Type B pancreatic cell (in vitro differentiated cells): ENCODE results near the gene KIF1B. TPM values are rescaled to one million over a fixed set of nuclear protein-coding genes. Genes with fewer than 3 reads are reported as not detected.
"Not testable (repeated sequence)": the region's sequence is repeated elsewhere in the genome, so short reads cannot be mapped to it uniquely, and the experiment has no call there.

Experiments
- DNase-seq: peaks from one replicate; pipeline ENCODE4 v3.0.0; 2021; ENCODE audit warnings: mixed read lengths; ENCODE audit not compliant: unreplicated experiment; ENCODE audit errors: extremely low spot score
- H3K27ac Mint-ChIP-seq: 2 replicates; pipeline ENCODE4 v1.8.0; 2021; ENCODE audit warnings: mild to moderate bottlenecking, mixed read lengths
- H3K27me3 Mint-ChIP-seq: 2 replicates; pipeline ENCODE4 v1.8.0; 2021; ENCODE audit warnings: mixed read lengths
- H3K36me3 Mint-ChIP-seq: 2 replicates; pipeline ENCODE4 v1.8.0; 2021; ENCODE audit warnings: mixed read lengths
- H3K4me1 Mint-ChIP-seq: one replicate; pipeline ENCODE4 v1.8.0; 2021; ENCODE audit warnings: mixed read lengths; ENCODE audit not compliant: unreplicated experiment
- H3K4me3 Mint-ChIP-seq: 2 replicates; pipeline ENCODE4 v1.8.0; 2021; ENCODE audit warnings: mild to moderate bottlenecking, mixed read lengths
- H3K9me3 Mint-ChIP-seq: 2 replicates; pipeline ENCODE4 v1.8.0; 2021; ENCODE audit warnings: mixed read lengths
- total RNA-seq: library from RNA; stranded (reverse); gene quantifications from 2 replicates; pipeline ENCODE4 v1.2.1, GENCODE V29; 2021; ENCODE audit warnings: low replicate concordance
- TF ChIP-seq, protein P1 (sequence below): fragments of 200-600 bp; sonication (generic); conservative IDR thresholded peaks from 2 replicates; pipeline ENCODE4 v1.5.0; 2021; ENCODE audit warnings: antibody characterized with exemption, mild to moderate bottlenecking

The KIF1B gene
- total RNA-seq, 1 donor from 2014 or later = 64.3 TPM

DNA sequence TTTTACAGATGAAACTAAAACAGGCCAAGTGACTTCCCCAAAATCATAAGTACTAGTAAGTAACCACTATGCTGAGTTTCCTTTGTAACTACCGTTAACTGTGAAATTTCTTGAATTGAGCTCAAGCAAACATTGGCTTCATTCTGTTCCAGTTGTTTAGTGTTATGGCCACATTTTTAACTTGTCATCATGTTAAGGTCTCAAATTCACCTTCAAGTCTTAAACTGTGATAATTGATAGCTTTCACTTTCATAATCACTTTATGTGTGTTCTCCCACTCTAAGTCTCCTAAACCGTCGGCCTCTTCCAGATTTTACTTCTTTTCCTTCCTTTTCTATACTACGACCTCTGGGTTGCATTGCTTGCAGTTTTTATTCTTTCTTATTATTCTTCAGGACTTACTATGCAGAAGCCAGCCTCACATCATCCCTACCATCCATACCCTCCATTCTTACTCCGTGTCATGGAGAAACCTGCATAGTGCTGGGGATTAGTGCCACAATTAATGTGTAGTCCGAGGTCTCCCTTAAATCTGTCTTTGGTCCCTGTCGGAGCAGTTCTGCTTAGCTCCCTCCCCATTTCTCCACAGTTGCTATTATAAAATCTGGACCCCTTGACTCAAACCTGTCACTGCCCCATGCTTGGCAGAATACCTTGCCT, 5.8 kb downstream of the KIF1B start:
- DNase-seq = no peak
- no peaks in the 10 kb centered on the region for H3K36me3 Mint-ChIP-seq
- H3K9me3 Mint-ChIP-seq = no peaks in the 10 kb centered on the region
- TF ChIP-seq, protein P1, sequence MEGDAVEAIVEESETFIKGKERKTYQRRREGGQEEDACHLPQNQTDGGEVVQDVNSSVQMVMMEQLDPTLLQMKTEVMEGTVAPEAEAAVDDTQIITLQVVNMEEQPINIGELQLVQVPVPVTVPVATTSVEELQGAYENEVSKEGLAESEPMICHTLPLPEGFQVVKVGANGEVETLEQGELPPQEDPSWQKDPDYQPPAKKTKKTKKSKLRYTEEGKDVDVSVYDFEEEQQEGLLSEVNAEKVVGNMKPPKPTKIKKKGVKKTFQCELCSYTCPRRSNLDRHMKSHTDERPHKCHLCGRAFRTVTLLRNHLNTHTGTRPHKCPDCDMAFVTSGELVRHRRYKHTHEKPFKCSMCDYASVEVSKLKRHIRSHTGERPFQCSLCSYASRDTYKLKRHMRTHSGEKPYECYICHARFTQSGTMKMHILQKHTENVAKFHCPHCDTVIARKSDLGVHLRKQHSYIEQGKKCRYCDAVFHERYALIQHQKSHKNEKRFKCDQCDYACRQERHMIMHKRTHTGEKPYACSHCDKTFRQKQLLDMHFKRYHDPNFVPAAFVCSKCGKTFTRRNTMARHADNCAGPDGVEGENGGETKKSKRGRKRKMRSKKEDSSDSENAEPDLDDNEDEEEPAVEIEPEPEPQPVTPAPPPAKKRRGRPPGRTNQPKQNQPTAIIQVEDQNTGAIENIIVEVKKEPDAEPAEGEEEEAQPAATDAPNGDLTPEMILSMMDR = no peak
- H3K4me3 Mint-ChIP-seq = no peak overlapping the region
- peaks cover 40% of the 10 kb centered on the region for H3K4me1 Mint-ChIP-seq
- no peaks in the 10 kb centered on the region for H3K27me3 Mint-ChIP-seq
- peak overlapping the region; percentile 6 for H3K27ac Mint-ChIP-seq

DNA sequence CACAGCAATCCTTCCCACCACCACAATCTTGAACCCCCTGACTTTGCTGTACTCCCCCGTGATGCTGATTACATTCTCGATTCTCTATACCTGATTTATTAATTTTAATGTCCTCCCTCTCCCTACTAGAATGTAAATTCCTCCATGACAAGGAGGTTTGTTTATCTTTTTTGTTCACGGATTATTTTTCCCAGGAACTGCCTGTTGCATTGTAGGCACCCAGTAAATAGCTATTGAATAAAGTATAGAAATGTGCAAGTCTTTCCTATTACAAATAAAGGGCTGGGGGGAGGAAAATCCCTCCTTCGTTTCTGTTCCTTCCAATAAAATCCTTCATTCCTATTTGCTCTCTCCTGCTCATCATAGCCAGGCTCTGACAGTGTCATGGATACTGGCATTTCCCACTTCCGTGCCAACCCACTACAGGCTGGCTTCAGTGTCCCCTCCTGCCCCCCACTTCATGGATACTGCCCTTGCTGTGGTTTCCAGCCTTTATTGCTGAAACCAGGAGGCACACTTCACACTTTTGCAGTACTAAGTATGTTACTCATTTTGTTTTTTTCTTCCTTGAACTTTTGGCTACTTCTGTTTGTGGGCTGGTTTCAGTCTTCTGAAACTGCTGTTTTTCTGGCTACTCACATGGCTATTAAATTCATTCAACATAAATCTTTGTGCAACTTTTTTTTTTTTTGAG, 7.5 kb downstream of the KIF1B start:
- Mint-ChIP-seq H3K36me3 (no peaks in the 10 kb centered on the region), H3K27ac (peak overlapping the region; percentile 40), H3K9me3 (no peaks in the 10 kb centered on the region), H3K27me3 (no peaks in the 10 kb centered on the region), H3K4me3 (no peak overlapping the region), H3K4me1 (peaks cover 30% of the 10 kb centered on the region)
- DNase-seq = no peak
- TF ChIP-seq, protein P1 = no peak

DNA sequence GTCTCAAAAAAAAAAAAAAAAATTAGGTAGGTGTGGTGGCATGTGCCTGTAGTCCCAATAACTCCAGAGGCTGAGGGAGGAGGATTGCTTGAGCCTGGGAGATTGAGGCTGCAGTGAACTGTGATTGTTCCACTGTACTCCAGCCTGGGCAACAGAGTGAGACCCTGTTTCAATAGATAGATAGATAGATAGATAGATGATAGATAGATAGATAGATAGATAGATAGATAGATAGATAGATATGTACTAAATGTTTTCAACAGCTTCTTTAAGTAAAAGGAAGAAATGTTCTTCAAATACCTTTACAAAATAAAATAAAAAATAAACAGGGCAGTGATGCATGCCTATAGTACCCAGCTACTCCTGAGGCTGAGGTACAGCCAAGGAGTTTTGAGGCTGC, 9.8 kb downstream of the KIF1B start:
- no peaks in the 10 kb centered on the region for H3K9me3 Mint-ChIP-seq
- H3K27ac Mint-ChIP-seq = no peak overlapping the region
- H3K27me3 Mint-ChIP-seq = no peaks in the 10 kb centered on the region
- H3K4me3 Mint-ChIP-seq = no peak overlapping the region
- no peaks in the 10 kb centered on the region for H3K36me3 Mint-ChIP-seq
- TF ChIP-seq, protein P1 = no peak
- no peak for DNase-seq
- H3K4me1 Mint-ChIP-seq = peaks cover 20% of the 10 kb centered on the region

DNA sequence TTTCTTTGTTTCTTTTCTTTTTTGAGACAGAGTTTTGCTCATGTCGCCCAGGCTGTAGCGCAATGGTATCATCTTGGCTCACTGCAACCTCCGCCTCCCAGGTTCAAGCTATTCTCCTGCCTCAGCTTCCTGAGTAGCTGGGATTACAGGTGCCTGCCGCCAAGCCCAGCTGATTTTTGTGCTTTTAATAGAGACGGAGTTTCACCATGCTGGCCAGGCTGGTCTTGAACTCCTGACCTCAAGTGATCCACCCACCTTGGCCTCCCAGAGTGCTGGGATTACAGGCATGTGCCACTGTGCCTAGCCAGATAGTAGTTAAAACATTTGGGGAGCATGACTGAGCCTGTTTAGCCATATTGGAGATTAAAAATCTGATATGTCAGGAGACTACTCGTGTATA, 10.3 kb downstream of the KIF1B start:
- not testable (repeated sequence) for H3K27me3 Mint-ChIP-seq, H3K9me3 Mint-ChIP-seq, H3K4me3 Mint-ChIP-seq, DNase-seq, H3K36me3 Mint-ChIP-seq, H3K27ac Mint-ChIP-seq
- H3K4me1 Mint-ChIP-seq = peaks cover 24% of the 10 kb centered on the region

DNA sequence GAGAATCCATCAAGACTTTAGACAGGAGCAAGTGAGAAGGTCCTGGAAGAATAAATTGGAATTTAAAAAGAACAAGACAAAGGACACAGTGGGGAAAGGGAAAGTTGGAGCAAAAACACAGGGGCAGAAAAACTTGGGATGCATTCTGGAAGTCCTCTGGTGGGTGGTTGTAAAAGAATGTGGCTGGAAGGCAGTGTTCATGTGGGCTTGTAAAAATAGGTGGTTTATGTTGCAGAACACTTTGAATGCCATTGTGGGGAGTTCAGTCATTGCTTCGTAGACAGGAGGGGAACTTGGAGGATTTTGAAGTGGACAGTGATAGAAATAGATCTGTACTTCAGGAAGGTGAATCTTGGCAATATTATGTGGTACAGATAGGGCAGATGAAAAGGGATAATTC, 15.2 kb downstream of the KIF1B start:
- H3K9me3 Mint-ChIP-seq = no peaks in the 10 kb centered on the region
- TF ChIP-seq, protein P1 = no peak
- no peak for DNase-seq
- no peak overlapping the region for H3K4me3 Mint-ChIP-seq
- no peak overlapping the region for H3K27ac Mint-ChIP-seq
- H3K36me3 Mint-ChIP-seq = peaks cover 3% of the 10 kb centered on the region
- H3K4me1 Mint-ChIP-seq = peaks cover 8% of the 10 kb centered on the region
- H3K27me3 Mint-ChIP-seq = no peaks in the 10 kb centered on the region

DNA sequence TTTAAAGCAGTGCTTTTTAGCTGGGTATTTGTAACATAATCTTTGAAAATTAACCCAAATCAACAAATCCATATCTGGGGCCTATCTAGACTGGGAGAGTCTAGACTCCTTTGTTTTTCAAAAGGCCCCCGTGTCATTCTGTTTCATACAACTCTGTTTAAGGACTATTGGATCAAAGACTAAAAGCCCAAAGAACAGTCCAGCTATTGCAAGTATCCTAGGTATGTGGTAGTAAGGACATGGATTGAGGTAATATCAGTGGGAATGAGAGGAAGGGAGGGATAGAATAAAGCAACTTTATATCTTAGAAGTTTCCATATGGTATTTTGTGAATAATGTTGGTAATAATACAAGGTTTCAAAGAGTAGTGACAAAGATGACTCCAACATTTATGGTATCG, 18.2 kb downstream of the KIF1B start:
- no peak for DNase-seq
- H3K4me1 Mint-ChIP-seq = peaks cover 16% of the 10 kb centered on the region
- no peaks in the 10 kb centered on the region for H3K9me3 Mint-ChIP-seq
- H3K27ac Mint-ChIP-seq = no peak overlapping the region
- no peak overlapping the region for H3K4me3 Mint-ChIP-seq
- TF ChIP-seq, protein P1 = no peak
- peaks cover 3% of the 10 kb centered on the region for H3K36me3 Mint-ChIP-seq
- H3K27me3 Mint-ChIP-seq = no peaks in the 10 kb centered on the region
